OCI-LY3 (cell line): Measurements from ENCODE around the gene LOXHD1.

Source experiments
- H2AFZ ChIP-seq: fragments of 200-600, 300-600 bp; shearing (Covaris generic); 2 replicates; pipeline ENCODE4 v1.6.0; 2014; ENCODE audit warnings: antibody characterized with exemption, low read depth, low read length
- H3K27ac ChIP-seq: fragments of 200-600, 300-600 bp; sonication (generic); 2 replicates; pipeline ENCODE4 v1.5.1; 2014; ENCODE audit warnings: mild to moderate bottlenecking, low read length, moderate library complexity, mixed read lengths
- H3K27me3 ChIP-seq: fragments of 200-600, 300-600 bp; sonication (generic); 2 replicates; pipeline ENCODE4 v1.6.1; 2014; ENCODE audit warnings: low read depth, low read length, mixed read lengths
- H3K36me3 ChIP-seq: fragments of 200-600, 300-600 bp; sonication (generic); replicated peaks from 2 replicates; pipeline ENCODE3; 2014; ENCODE audit warnings: low read depth, low read length, mixed read lengths
- H3K4me1 ChIP-seq: fragments of 300-600, 200-600 bp; sonication (generic); 2 replicates; pipeline ENCODE4 v1.6.1; 2014; ENCODE audit warnings: low read length, mixed read lengths
- H3K4me2 ChIP-seq: fragments of 200-600, 300-600 bp; sonication (generic); 2 replicates; pipeline ENCODE4 v1.6.1; 2014; ENCODE audit warnings: low read length, mixed read lengths
- H3K4me3 ChIP-seq: fragments of 300-600, 200-600 bp; sonication (generic); 2 replicates; pipeline ENCODE4 v1.5.1; 2014; ENCODE audit warnings: antibody characterized with exemption, mild to moderate bottlenecking, low read length, moderate library complexity
- H3K79me2 ChIP-seq: fragments of 300-600, 200-600 bp; shearing (Covaris generic); 2 replicates; pipeline ENCODE4 v1.6.1; 2014; ENCODE audit warnings: mild to moderate bottlenecking, low read length, mixed read lengths
- H3K9ac ChIP-seq: fragments of 300-600, 200-600 bp; shearing (Covaris generic); 2 replicates; pipeline ENCODE4 v1.6.0; 2014; ENCODE audit warnings: mild to moderate bottlenecking, low read length, moderate library complexity
- H3K9me3 ChIP-seq: fragments of 200-600, 300-600 bp; shearing (Covaris generic); 2 replicates; pipeline ENCODE4 v1.6.1; 2014; ENCODE audit warnings: low read length, mixed read lengths; ENCODE audit not compliant: insufficient read depth
- H4K20me1 ChIP-seq: fragments of 200-600, 300-600 bp; sonication (generic); 2 replicates; pipeline ENCODE4 v1.6.1; 2016; ENCODE audit warnings: low read length, mixed read lengths; ENCODE audit not compliant: insufficient read depth
- CTCF ChIP-seq: fragments of 200-600, 300-600 bp; sonication (generic); IDR thresholded peaks from 2 replicates; pipeline ENCODE4 v1.5.1; 2014; ENCODE audit warnings: antibody characterized with exemption, low read length, low read depth
- EZH2phosphoT487 ChIP-seq: fragments of 200-600 bp; shearing (Covaris generic); IDR thresholded peaks from 2 replicates; pipeline ENCODE4 v1.6.1; 2018; ENCODE audit warnings: antibody characterized with exemption, mixed run types, low read depth

LOXHD1 gene

GRCh38 chr18:46659484-46659883, 2.5 kb upstream of the LOXHD1 start:
- TF ChIP-seq EZH2phosphoT487: no peak
- no peak for TF ChIP-seq CTCF
- Histone ChIP-seq H3K4me1 (no peaks in the 10 kb centered on the region), H2AFZ (no peak overlapping the region), H4K20me1 (no peaks in the 10 kb centered on the region), H3K4me2 (no peak overlapping the region), H3K9me3 (no peaks in the 10 kb centered on the region), H3K9ac (no peak overlapping the region), H3K4me3 (no peak overlapping the region), H3K27me3 (peaks cover 23% of the 10 kb centered on the region), H3K79me2 (no peaks in the 10 kb centered on the region), H3K36me3 (no peaks in the 10 kb centered on the region), H3K27ac (no peak overlapping the region)

- Histone ChIP-seq H3K27ac (no peak overlapping the region), H3K79me2 (no peaks in the 10 kb centered on the region), H3K36me3 (no peaks in the 10 kb centered on the region), H3K9me3 (no peaks in the 10 kb centered on the region), H3K27me3 (peaks cover 28% of the 10 kb centered on the region), H3K4me2 (no peak overlapping the region), H3K9ac (no peak overlapping the region), H3K4me1 (no peaks in the 10 kb centered on the region), H3K4me3 (no peak overlapping the region), H4K20me1 (no peaks in the 10 kb centered on the region), H2AFZ (no peak overlapping the region)
- TF ChIP-seq CTCF: no peak
- TF ChIP-seq EZH2phosphoT487: no peak
Observed at GRCh38 chr18:46656326-46657114, 500 bp downstream of the LOXHD1 start.

- no peaks in the 10 kb centered on the region for H3K79me2 ChIP-seq
- H4K20me1 ChIP-seq: no peaks in the 10 kb centered on the region
- no peaks in the 10 kb centered on the region for H3K4me1 ChIP-seq
- H2AFZ ChIP-seq: no peak overlapping the region
- no peak overlapping the region for H3K4me2 ChIP-seq
- H3K4me3 ChIP-seq: no peak overlapping the region
- H3K27me3 ChIP-seq: peaks cover 47% of the 10 kb centered on the region
- H3K27ac ChIP-seq: no peak overlapping the region
- no peaks in the 10 kb centered on the region for H3K36me3 ChIP-seq
- H3K9me3 ChIP-seq: no peaks in the 10 kb centered on the region
- H3K9ac ChIP-seq: no peak overlapping the region
- TF ChIP-seq EZH2phosphoT487: no peak
- no peak for TF ChIP-seq CTCF
Observed at GRCh38 chr18:46652372-46652771, 4.6 kb downstream of the LOXHD1 start.

GRCh38 chr18:46650681-46651080, 6.3 kb downstream of the LOXHD1 start:
- Histone ChIP-seq H3K4me1 (no peaks in the 10 kb centered on the region), H4K20me1 (no peaks in the 10 kb centered on the region), H3K27me3 (peaks cover 54% of the 10 kb centered on the region), H3K9me3 (no peaks in the 10 kb centered on the region), H3K27ac (no peak overlapping the region), H3K4me2 (no peak overlapping the region), H2AFZ (no peak overlapping the region), H3K4me3 (no peak overlapping the region), H3K36me3 (no peaks in the 10 kb centered on the region), H3K79me2 (no peaks in the 10 kb centered on the region), H3K9ac (no peak overlapping the region)
- no peak for TF ChIP-seq EZH2phosphoT487
- no peak for TF ChIP-seq CTCF
